Right lobe of liver (tissue), 4 donors: ENCODE data around the gene DOP1A.

Experiments
- CTCF ChIP-seq, 4 donors: fragments of 200-600 bp in 3 of 4; fragments of 450-650 bp in 1 of 4; IDR thresholded peaks; one replicate each; pipeline versions ENCODE4 v1.5.1 to v1.8.0; 2016 to 2022; ENCODE audit warnings: antibody characterized with exemption in 4 of 4, mild to moderate bottlenecking in 2 of 4
- POLR2A ChIP-seq: fragments of 450-650 bp; IDR thresholded peaks from one replicate; pipeline ENCODE4 v1.6.1; 2017; ENCODE audit warnings: antibody characterized with exemption, mild to moderate bottlenecking
- donor health status: DM: no; HTN: no; CAD: no.
- donor health status: DM: no; HTN: no; CAD: no.
- donor health status: DM: no; HTN: yes; CAD: no.

- no peak for TF ChIP-seq CTCF (IDR thresholded peaks at IDR 0.05)
- no peak for TF ChIP-seq POLR2A
Observed at GRCh38 chr6:83038246-83038645, 29.2 kb upstream of the DOP1A start.
